ENCODE data around the gene CA11. TPM values are rescaled to one million over a fixed set of nuclear protein-coding genes. Genes with fewer than 3 reads are reported as not detected.
"Not testable (repeated sequence)": the region's sequence is repeated elsewhere in the genome, so short reads cannot be mapped to it uniquely, and the experiment has no call there.

The CA11 gene
- total RNA-seq, 1 donor, result 2.3 TPM

DNA sequence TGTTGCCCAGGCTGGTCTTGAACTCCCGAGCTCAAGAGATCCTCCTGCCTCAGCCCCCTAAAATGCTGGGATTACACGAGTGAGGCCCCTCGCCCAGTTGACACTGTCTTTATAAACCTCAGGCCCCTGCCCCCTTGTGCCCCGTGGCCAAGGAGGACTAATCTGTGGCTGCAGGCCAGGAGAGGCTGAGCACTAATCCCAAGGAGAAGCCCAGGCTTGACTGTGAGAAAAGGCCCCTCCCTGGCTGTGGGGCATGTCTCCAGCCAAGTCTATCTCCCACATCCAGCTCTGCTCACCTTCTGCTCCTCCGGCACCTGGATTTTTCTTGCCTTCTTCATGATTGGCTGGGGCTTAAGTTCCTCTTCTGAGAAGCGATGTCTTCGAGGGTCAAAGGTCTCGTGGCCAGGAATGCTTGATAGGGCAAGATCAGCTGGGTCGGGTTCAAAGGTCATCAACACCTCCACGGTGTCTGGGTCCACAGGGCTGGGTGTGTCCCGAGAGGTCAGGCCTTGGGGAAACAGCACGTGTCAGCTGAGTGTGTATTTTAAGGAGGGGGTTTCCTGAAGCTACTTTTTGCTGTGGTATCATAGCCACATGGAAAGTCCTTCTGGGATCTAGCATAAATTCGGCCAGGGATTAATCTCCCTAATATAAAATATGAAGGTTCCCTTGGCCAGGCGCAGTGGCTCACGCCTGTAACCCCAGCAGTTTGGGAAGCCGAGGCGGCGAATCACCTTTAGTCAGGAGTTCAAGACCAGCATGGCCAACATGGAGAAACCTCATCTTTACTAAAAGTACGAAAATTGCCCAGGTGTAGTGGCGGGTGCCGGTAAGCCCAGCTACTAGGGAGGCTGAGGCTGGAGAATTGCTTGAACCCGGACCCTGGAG lies 12.6 kb downstream of the CA11 start:
- TF ChIP-seq, protein P1, sequence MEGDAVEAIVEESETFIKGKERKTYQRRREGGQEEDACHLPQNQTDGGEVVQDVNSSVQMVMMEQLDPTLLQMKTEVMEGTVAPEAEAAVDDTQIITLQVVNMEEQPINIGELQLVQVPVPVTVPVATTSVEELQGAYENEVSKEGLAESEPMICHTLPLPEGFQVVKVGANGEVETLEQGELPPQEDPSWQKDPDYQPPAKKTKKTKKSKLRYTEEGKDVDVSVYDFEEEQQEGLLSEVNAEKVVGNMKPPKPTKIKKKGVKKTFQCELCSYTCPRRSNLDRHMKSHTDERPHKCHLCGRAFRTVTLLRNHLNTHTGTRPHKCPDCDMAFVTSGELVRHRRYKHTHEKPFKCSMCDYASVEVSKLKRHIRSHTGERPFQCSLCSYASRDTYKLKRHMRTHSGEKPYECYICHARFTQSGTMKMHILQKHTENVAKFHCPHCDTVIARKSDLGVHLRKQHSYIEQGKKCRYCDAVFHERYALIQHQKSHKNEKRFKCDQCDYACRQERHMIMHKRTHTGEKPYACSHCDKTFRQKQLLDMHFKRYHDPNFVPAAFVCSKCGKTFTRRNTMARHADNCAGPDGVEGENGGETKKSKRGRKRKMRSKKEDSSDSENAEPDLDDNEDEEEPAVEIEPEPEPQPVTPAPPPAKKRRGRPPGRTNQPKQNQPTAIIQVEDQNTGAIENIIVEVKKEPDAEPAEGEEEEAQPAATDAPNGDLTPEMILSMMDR (IDR thresholded peaks at IDR 0.05; ENCODE audit: insufficient read depth, low read length), result no peak
- DNase-seq (ENCODE audit: low read depth), result no peak
- no peak overlapping the region for H3K4me3 ChIP-seq (ENCODE audit: low read depth, low read length)

DNA sequence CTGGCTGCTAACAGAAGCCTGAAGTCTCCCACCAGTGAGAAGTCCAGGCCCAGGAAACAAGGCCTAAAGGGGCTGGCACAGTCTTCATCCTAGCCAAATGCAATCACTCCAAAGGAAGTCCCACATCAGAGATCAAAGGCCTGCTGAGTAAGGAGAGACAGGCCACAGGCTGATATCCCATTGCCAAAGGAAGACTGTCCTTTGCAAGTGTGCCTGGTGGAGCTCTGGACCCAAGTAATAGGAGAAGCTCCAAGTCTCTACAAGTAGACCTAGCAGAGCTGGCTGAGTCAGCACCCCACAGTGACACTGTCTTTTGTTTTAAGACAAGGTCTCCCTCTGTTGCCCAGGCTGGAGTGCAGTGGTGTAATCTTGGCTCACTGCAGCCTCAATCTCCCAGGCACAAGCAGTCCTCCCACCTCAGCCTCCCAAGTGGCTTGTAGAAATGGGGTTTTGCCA lies 13.3 kb downstream of the CA11 start:
- DNase-seq (ENCODE audit: low read depth), result peak; percentile 63
- TF ChIP-seq, protein P1 (IDR thresholded peaks at IDR 0.05; ENCODE audit: insufficient read depth, low read length), result no peak
- no peak overlapping the region for H3K4me3 ChIP-seq (ENCODE audit: low read depth, low read length)

DNA sequence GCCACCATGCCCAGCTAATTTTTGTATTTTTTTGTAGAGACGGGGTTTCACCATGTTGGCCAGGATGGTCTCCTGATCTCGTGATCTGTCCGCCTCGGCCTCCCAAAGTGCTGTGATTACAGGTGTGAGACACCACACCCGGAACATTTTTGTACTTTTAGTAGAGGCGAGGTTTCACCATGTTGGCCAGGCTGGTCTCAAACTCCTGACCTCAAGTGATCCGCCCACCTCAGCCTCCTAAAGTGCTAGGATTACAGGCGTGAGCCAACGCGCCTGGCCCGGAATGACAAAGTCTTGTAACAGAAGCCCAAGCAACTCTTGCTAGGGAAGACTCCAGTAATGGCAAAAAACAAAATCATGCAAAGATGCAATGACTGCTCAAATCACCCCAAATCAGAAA lies 13.7 kb downstream of the CA11 start:
- not testable (repeated sequence) for H3K4me3 ChIP-seq (ENCODE audit: low read depth, low read length); DNase-seq (ENCODE audit: low read depth)

DNA sequence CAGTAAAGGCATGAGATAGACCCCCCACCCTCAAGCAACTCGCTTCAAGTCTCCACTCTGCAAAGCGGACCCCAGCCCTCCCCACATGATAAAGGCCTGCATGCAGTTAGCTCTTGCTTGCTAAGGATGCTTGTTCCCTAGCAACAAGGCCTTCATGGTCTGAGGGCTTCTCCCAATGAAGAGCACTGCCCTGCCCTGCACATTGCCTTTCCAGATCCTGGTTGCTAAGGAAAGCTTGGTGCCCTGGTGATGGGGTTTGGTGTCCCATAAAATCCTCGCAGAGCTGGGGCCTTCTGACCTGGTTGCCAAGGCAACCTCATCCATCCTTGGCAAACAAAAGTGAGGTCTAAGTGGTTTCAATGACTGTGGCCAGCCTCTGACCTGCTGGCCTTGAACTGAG lies 14.8 kb downstream of the CA11 start:
- TF ChIP-seq, protein P1 (IDR thresholded peaks at IDR 0.05; ENCODE audit: insufficient read depth, low read length), result no peak
- DNase-seq (ENCODE audit: low read depth), result no peak
- no peak overlapping the region for H3K4me3 ChIP-seq (ENCODE audit: low read depth, low read length)

DNA sequence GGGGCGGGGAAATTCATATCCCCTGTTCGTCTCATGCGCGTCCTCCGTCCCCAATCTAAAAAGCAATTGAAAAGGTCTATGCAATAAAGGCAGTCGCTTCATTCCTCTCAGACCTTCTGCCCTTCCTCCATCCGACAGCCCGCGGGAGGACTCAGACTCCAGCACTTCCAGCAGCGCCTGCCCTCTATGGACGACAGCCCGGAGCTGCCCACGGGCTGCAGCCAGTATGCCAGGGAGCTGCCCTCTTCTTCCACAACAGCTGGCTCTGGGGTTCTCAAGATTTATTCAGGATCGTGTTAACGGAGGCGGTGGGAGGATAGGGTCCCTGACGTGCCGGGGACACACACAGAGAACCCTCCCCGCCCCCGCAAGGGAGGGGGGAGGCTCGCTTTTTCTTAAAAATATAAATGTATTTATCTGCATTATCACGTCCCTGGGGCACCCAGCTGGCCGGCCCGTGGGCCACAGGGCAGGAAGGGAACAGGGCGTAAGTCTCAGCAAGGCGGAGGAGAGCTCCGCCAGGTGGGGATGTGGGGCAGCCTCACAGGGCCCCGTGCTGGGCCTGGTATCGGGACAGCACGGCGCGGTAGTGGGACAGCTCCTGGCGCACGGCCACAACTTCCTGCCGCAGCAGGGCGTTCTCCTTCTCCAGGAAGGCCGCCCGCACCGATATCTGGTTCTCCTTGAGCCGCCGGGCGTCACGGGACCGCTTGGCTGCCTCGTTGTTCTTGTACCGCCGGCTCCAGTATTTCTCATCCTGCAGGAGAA lies 15.5 kb downstream of the CA11 start:
- no peak overlapping the region for H3K4me3 ChIP-seq (ENCODE audit: low read depth, low read length)
- DNase-seq (ENCODE audit: low read depth), result peak; percentile 63
- TF ChIP-seq, protein P1 (IDR thresholded peaks at IDR 0.05; ENCODE audit: insufficient read depth, low read length), result peak; percentile 41

DNA sequence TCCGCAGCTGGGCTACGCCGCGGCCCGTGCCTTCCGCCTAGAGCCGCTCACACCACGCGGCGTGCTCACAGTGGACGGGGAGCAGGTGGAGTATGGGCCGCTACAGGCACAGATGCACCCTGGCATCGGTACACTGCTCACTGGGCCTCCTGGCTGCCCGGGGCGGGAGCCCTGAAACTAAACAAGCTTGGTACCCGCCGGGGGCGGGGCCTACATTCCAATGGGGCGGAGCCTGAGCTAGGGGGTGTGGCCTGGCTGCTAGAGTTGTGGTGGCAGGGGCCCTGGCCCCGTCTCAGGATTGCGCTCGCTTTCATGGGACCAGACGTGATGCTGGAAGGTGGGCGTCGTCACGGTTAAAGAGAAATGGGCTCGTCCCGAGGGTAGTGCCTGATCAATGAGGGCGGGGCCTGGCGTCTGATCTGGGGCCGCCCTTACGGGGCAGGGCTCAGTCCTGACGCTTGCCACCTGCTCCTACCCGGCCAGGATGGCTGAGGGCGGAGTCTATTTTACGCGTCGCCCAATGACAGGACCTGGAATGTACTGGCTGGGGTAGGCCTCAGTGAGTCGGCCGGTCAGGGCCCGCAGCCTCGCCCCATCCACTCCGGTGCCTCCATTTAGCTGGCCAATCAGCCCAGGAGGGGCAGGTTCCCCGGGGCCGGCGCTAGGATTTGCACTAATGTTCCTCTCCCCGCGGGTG lies 16.2 kb downstream of the CA11 start:
- no peak overlapping the region for H3K4me3 ChIP-seq (ENCODE audit: low read depth, low read length)
- TF ChIP-seq, protein P1 (IDR thresholded peaks at IDR 0.05; ENCODE audit: insufficient read depth, low read length), result no peak
- peak; percentile 66 for DNase-seq (ENCODE audit: low read depth)

DNA sequence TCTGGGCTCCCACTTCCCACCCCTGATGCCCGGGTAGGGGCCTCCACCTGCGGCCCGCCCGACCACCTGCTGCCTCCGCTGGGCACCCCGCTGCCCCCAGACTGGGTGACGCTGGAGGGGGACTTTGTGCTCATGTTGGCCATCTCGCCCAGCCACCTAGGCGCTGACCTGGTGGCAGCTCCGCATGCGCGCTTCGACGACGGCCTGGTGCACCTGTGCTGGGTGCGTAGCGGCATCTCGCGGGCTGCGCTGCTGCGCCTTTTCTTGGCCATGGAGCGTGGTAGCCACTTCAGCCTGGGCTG lies 16.7 kb downstream of the CA11 start:
- DNase-seq (ENCODE audit: low read depth), result no peak
- TF ChIP-seq, protein P1 (IDR thresholded peaks at IDR 0.05; ENCODE audit: insufficient read depth, low read length), result no peak
- no peak overlapping the region for H3K4me3 ChIP-seq (ENCODE audit: low read depth, low read length)

All from fibroblast of the aortic adventitia (primary cell).